HepG2 (cell line): ENCODE data around the gene RABGAP1. TPM values are rescaled to one million over a fixed set of nuclear protein-coding genes. Genes with fewer than 3 reads are reported as not detected.

Experiments
- ATAC-seq: fragments of 200-7000 bp; cut with Tn5 transposase; 3 replicates; pipeline ENCODE4 v1.9.1; 2020; ENCODE audit warnings: mild to moderate bottlenecking, moderate library complexity
- BruUV-seq: library from RNA; stranded (reverse); fragments of 400-500 nt; replicated peaks from 2 replicates; lab custom pipeline; 2021; lab: Mats Ljungman, UMichigan
- CTCF ChIA-PET: fragments of 300-600 bp; formaldehyde crosslinking; extraction: SDS; loops from one replicate; lab custom pipeline; 2021; ENCODE audit warnings: low total read pairs, inconsistent platforms, low intra/inter-chr PET ratio; lab: Yijun Ruan, JAX
- POLR2A ChIA-PET: fragments of 350-600 bp; sonication (Branson Sonifier 250); formaldehyde crosslinking; loops from one replicate; lab custom pipeline; 2020; ENCODE audit warnings: antibody characterized with exemption, inconsistent platforms; lab: Yijun Ruan, JAX
- DNase-seq: peaks from one replicate; pipeline ENCODE4 v3.0.0-alpha.2; 2015; ENCODE audit warnings: low spot score
- FAIRE-seq: peaks from 3 replicates; lab custom pipeline; 2011; peaks lifted over from hg19 to GRCh38; lab: Jason Lieb, UNC
- H2AFZ ChIP-seq: one replicate; pipeline ENCODE4 v1.6.1; 2011; ENCODE audit warnings: low read length, inconsistent platforms
- H3K27ac ChIP-seq: fragments of 300-600 bp; 3 replicates; pipeline ENCODE4 v1.8.0; 2011; ENCODE audit warnings: mixed run types, mild to moderate bottlenecking, mixed read lengths, low read length, inconsistent platforms; ENCODE audit not compliant: insufficient read depth; ENCODE audit errors: extremely low read length
- H3K27me3 ChIP-seq, 2 experiments: fragments of 200-600 bp in 1 of 2; 2 replicates in 1 of 2; 3 replicates in 1 of 2; pipeline versions ENCODE4 v1.6.0 to v1.8.0; 2011; ENCODE audit warnings: low read length in 2 of 2, mild to moderate bottlenecking in 2 of 2, moderate library complexity in 2 of 2, inconsistent platforms in 1 of 2; ENCODE audit not compliant: insufficient read depth in 2 of 2, control insufficient read depth in 1 of 2
- H3K36me3 ChIP-seq, 2 experiments: fragments of 200-600 bp in 1 of 2; replicated peaks in 1 of 2; 2 replicates in 1 of 2; 3 replicates in 1 of 2; pipeline versions ENCODE4 v1.5.1 to v1.8.0; 2011; ENCODE audit warnings: low read length in 2 of 2, inconsistent platforms in 1 of 2; ENCODE audit not compliant: insufficient read depth in 2 of 2, control insufficient read depth in 1 of 2
- H3K4me1 ChIP-seq: 2 replicates; pipeline ENCODE4 v1.5.1; 2012; ENCODE audit warnings: low read length, inconsistent platforms; ENCODE audit not compliant: insufficient read depth
- H3K4me2 ChIP-seq: 2 replicates; pipeline ENCODE4 v1.6.0; 2011; ENCODE audit warnings: low read depth, low read length, inconsistent platforms
- H3K4me3 ChIP-seq, 3 experiments: fragments of 200-600 bp in 1 of 3; sonication (generic), shearing (Covaris generic) in 1 of 3; replicated peaks in 1 of 3; 2 replicates each; pipeline ENCODE4 v1.5.1; 2011 to 2016; ENCODE audit warnings: low read length in 3 of 3, inconsistent platforms in 2 of 3, low read depth in 2 of 3, mild to moderate bottlenecking in 2 of 3, control low read depth in 1 of 3, mixed read lengths in 1 of 3; ENCODE audit not compliant: insufficient read depth in 1 of 3
- H3K79me2 ChIP-seq: one replicate; pipeline ENCODE4 v1.6.1; 2011; ENCODE audit warnings: low read length, inconsistent platforms; ENCODE audit not compliant: insufficient read depth
- H3K9ac ChIP-seq: 2 replicates; pipeline ENCODE4 v1.6.0; 2011; ENCODE audit warnings: mild to moderate bottlenecking, low read depth, low read length, inconsistent platforms; ENCODE audit not compliant: insufficient read depth
- H3K9me3 ChIP-seq: 2 replicates; pipeline ENCODE4 v1.5.1; 2012; ENCODE audit warnings: mild to moderate bottlenecking, low read length
- H4K20me1 ChIP-seq: 2 replicates; pipeline ENCODE4 v1.6.0; 2011; ENCODE audit warnings: inconsistent platforms, mild to moderate bottlenecking, low read length, moderate library complexity; ENCODE audit not compliant: insufficient read depth
- AKAP8 ChIP-seq: sonication (generic); formaldehyde crosslinking; IDR thresholded peaks from 2 replicates; pipeline ENCODE4 v1.5.1; 2020; ENCODE audit warnings: mild to moderate bottlenecking, missing genetic modification reagents
- CEBPB ChIP-seq: IDR thresholded peaks from 2 replicates; pipeline ENCODE4 v1.6.1; 2011; ENCODE audit warnings: low read depth, low read length, improper control_type of control experiment, borderline replicate concordance
- NBN ChIP-seq: fragments of 450-650 bp; conservative IDR thresholded peaks from 2 replicates; pipeline ENCODE4 v1.6.1; 2017
- RNF219 ChIP-seq: sonication (generic); formaldehyde crosslinking; IDR thresholded peaks from 2 replicates; pipeline ENCODE4 v1.5.0; 2020; ENCODE audit warnings: mild to moderate bottlenecking, missing genetic modification reagents
- THYN1 ChIP-seq: sonication (generic); formaldehyde crosslinking; IDR thresholded peaks from 2 replicates; pipeline ENCODE4 v1.8.1; 2023; ENCODE audit warnings: low read depth, mild to moderate bottlenecking, moderate library complexity, missing genetic modification reagents, borderline replicate concordance
- XBP1 ChIP-seq: sonication (generic); formaldehyde crosslinking; IDR thresholded peaks from 2 replicates; pipeline ENCODE4 v1.5.0; 2020; ENCODE audit warnings: missing genetic modification reagents
- ZNF556 ChIP-seq: sonication (generic); formaldehyde crosslinking; IDR thresholded peaks from 2 replicates; pipeline ENCODE4 v1.4.0; 2020; ENCODE audit warnings: mild to moderate bottlenecking, missing genetic modification reagents, borderline replicate concordance
- ZNF704 ChIP-seq: sonication (generic); formaldehyde crosslinking; IDR thresholded peaks from 2 replicates; pipeline ENCODE4 v1.8.1; 2023; ENCODE audit warnings: mild to moderate bottlenecking, inconsistent platforms, moderate library complexity, missing genetic modification reagents, borderline replicate concordance
- ZNF790 ChIP-seq: sonication (generic); formaldehyde crosslinking; IDR thresholded peaks from 2 replicates; pipeline ENCODE4 v1.8.0; 2022; ENCODE audit warnings: missing genetic modification reagents, mild to moderate bottlenecking, borderline replicate concordance
- WGBS: methylation state at CpG from one replicate; pipeline ENCODE4 v1.1.6; 2017; ENCODE audit warnings: low lambda C conversion rate; 5-methylcytosine and 5-hydroxymethylcytosine counted together
- in situ Hi-C: cut with HindIII; loops from 2 replicates; pipeline ENCODE4 v1.10.0; 2017; ENCODE audit warnings: low pct_unique_long_range_greater_than_20kb; ENCODE audit not compliant: extremely low pct_ligation_motif_present
- intact Hi-C: fragments of 100-400 bp; cut with micrococcal nuclease; formaldehyde crosslinking; loops from one replicate; pipeline ENCODE4 v1.10.0; 2022; ENCODE audit not compliant: unreplicated experiment
- polyA plus RNA-seq, 8 experiments: library from polyadenylated mRNA; depleted of rRNA in 3 of 8; stranded (reverse) in 7 of 8; unstranded in 1 of 8; fragments of >200 nt; fragmentation: Illumina TruSeq in 4 of 8; extraction: Trizol in 4 of 8; gene quantifications; 2 replicates each; pipeline versions ENCODE4 v1.2.1 to v1.2.3, GENCODE V29; 2011 to 2016; ENCODE audit warnings: low read depth in 4 of 8, missing spikeins in 1 of 8, mixed read lengths in 1 of 8; ENCODE audit not compliant: insufficient read depth in 1 of 8
- total RNA-seq, 5 experiments: library from RNA; depleted of rRNA; stranded (reverse); fragments of >200 nt; fragmentation: Illumina TruSeq; extraction: Trizol; gene quantifications; 2 replicates each; pipeline ENCODE4 v1.2.3, GENCODE V29; 2016; ENCODE audit warnings: low read depth in 1 of 5
- TF ChIP-seq, protein P1 (sequence below): IDR thresholded peaks from 2 replicates; pipeline ENCODE4 v1.6.1; 2016; ENCODE audit warnings: mild to moderate bottlenecking
- TF ChIP-seq, protein P2 (sequence below): sonication (generic); formaldehyde crosslinking; IDR thresholded peaks from 2 replicates; pipeline ENCODE4 v1.5.0; 2020; ENCODE audit warnings: mild to moderate bottlenecking, missing genetic modification reagents, moderate library complexity

Gene RABGAP1
- total and polyA plus RNA-seq, 2 of the 13 experiments (the other 11 are each of a cell fraction or from before 2014, with no cell fraction given) = 19.1 to 19.3 TPM

DNA sequence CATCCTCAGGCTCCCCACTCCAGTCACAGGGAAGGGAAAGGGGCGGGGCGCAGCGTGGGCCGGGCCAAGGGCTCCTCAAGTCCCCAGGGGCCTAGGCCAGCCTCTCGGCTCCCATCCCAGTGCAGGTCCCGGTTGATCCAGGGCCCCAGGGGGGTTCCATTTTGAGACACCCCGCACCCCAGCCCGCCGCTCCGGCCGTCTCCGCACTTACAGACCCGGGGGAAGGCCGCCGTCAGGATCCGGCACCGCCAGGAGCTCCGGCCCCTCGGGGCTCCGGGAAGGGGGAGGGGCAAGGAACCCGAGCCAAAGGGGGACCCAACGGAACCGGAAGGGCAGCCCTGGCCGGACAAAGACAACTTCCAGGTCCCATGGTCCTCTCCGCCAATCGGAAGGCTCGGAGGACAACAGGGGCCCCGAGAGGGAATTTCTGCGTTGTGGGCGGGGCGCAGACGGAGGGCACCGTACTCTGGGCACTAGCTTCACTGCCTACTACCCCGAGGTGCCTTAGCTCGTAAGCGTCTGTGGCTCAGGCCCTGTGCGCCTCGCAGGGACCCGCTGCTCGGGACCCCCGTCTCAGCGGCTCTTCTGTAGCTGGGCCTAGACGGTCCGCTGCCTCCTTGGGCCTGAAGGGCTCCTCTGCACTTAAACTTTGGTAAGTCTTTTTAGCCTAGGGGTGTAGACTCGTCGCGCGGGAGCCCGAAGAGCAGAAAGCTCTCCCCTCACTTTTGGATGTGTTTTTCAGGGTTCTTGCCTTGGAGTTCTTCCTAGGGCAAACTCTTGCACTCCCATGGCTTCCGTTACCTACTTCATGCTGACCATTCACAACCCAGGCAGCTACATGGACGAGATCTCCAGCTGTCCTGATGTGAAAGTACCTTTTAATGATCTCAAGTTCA is 9.3 kb upstream of the RABGAP1 start, which contains the start of gene ZBTB26:
TSS of gene ZBTB26 (minus strand) at position 287 of the 896 bp plus-strand sequence. CDS start 11,578 bp downstream, outside the sequence.
- BruUV-seq = no TSS peak
- TF ChIP-seq AKAP8 (CRISPR knock-in tag) = 0 out of 2 replicates have a peak, but pooled peaks have one; percentile 26
- TF ChIP-seq, protein P1, sequence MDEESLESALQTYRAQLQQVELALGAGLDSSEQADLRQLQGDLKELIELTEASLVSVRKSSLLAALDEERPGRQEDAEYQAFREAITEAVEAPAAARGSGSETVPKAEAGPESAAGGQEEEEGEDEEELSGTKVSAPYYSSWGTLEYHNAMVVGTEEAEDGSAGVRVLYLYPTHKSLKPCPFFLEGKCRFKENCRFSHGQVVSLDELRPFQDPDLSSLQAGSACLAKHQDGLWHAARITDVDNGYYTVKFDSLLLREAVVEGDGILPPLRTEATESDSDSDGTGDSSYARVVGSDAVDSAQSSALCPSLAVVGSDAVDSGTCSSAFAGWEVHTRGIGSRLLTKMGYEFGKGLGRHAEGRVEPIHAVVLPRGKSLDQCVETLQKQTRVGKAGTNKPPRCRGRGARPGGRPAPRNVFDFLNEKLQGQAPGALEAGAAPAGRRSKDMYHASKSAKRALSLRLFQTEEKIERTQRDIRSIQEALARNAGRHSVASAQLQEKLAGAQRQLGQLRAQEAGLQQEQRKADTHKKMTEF (CRISPR knock-in tag) = peak; percentile 83; the same call in 1 of the 2 replicates
- TF ChIP-seq NBN = no peak
- TF ChIP-seq CEBPB = no peak
- no peak for TF ChIP-seq ZNF790 (CRISPR knock-in tag)
- 0 out of 2 replicates have a peak, but pooled peaks have one; percentile 57 for TF ChIP-seq XBP1 (CRISPR knock-in tag)
- TF ChIP-seq THYN1 (CRISPR knock-in tag) = no peak
- no peak for TF ChIP-seq RNF219 (CRISPR knock-in tag)
- TF ChIP-seq ZNF556 (CRISPR knock-in tag) = no peak
- TF ChIP-seq, protein P2, sequence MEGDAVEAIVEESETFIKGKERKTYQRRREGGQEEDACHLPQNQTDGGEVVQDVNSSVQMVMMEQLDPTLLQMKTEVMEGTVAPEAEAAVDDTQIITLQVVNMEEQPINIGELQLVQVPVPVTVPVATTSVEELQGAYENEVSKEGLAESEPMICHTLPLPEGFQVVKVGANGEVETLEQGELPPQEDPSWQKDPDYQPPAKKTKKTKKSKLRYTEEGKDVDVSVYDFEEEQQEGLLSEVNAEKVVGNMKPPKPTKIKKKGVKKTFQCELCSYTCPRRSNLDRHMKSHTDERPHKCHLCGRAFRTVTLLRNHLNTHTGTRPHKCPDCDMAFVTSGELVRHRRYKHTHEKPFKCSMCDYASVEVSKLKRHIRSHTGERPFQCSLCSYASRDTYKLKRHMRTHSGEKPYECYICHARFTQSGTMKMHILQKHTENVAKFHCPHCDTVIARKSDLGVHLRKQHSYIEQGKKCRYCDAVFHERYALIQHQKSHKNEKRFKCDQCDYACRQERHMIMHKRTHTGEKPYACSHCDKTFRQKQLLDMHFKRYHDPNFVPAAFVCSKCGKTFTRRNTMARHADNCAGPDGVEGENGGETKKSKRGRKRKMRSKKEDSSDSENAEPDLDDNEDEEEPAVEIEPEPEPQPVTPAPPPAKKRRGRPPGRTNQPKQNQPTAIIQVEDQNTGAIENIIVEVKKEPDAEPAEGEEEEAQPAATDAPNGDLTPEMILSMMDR = no peak
- 0 out of 2 replicates have a peak, but pooled peaks have one; percentile 90 for TF ChIP-seq ZNF704 (CRISPR knock-in tag)

More for the DNA sequence above, 9.3 kb upstream of the RABGAP1 start, which contains the start of gene ZBTB26:
- H3K4me2 ChIP-seq = peak within 1 kb of the TSS; percentile 86
- peak within 1 kb of the TSS; percentile 12 for H2AFZ ChIP-seq
- ATAC-seq (peak; percentile 98), FAIRE-seq (peak; percentile 32), DNase-seq (peak; percentile 94)
- peak within 1 kb of the TSS; percentile 92 for H3K9ac ChIP-seq
- H3K4me3 ChIP-seq = peak within 1 kb of the TSS; percentile 72 to 99 (median 85)
- no peaks in the 10 kb centered on the region for H4K20me1 ChIP-seq
- H3K4me1 ChIP-seq = peaks cover 43% of the 10 kb centered on the region
- H3K27ac ChIP-seq = peak within 1 kb of the TSS; percentile 87
- no peaks in the 10 kb centered on the region; a peak in 1 of 5 replicates for H3K27me3 ChIP-seq
- H3K9me3 ChIP-seq = no peaks in the 10 kb centered on the region
- H3K79me2 ChIP-seq = peaks cover 66% of the 10 kb centered on the region
- POLR2A ChIA-PET = interaction anchor here (0.9 to 3.5 kb wide), 10 partner anchors 11 to 666 kb away, joined by 3 to 107 read pairs (median 4); partner anchors contain the start of genes MRRF, RABGAP1, RBM18 and RC3H2
- CTCF ChIA-PET = no interaction called here
- intact Hi-C loops (loop anchor here (2.0 kb wide), 1 partner anchor 19 kb away; the partner anchor contains the start of gene ZBTB6), in situ Hi-C loops (no loop called here)
- no peaks in the 10 kb centered on the region for H3K36me3 ChIP-seq
- 0% methylated on average over 8 of the region's 51 CpGs for WGBS
